GM12878 (cell line): ENCODE data around the gene SCLT1. TPM values are rescaled to one million over a fixed set of nuclear protein-coding genes. Genes with fewer than 3 reads are reported as not detected.

Experiments
- ATAC-seq: fragments of 200-7000 bp; cut with Tn5 transposase; 3 replicates; pipeline ENCODE4 v1.9.1; 2020; ENCODE audit warnings: mild to moderate bottlenecking, moderate library complexity
- BruUV-seq: library from RNA; stranded (reverse); fragments of 400-500 nt; replicated peaks from 2 replicates; lab custom pipeline; 2021; lab: Mats Ljungman, UMichigan
- CTCF ChIA-PET: fragments of 300-600 bp; sonication (Branson Sonifier 250); formaldehyde crosslinking; extraction: SDS; loops from one replicate; lab custom pipeline; 2021; ENCODE audit warnings: inconsistent platforms; lab: Yijun Ruan, JAX
- POLR2A ChIA-PET: fragments of 350-600 bp; formaldehyde crosslinking; extraction: SDS; loops from one replicate; lab custom pipeline; 2021; ENCODE audit warnings: inconsistent platforms; lab: Charles Lee
- RAD21 ChIA-PET: fragments of 300-600 bp; sonication (Branson Sonifier 250); formaldehyde crosslinking; loops from one replicate; lab custom pipeline; 2023; ENCODE audit warnings: antibody characterized with exemption; ENCODE audit not compliant: unreplicated experiment; lab: Charles Lee
- SMC1A ChIA-PET: fragments of 300-600 bp; sonication (Branson Sonifier 250); formaldehyde crosslinking; loops from one replicate; lab custom pipeline; 2023; ENCODE audit not compliant: unreplicated experiment, uncharacterized antibody; lab: Charles Lee
- DNase-seq: peaks from one replicate; pipeline ENCODE4 v3.0.0-alpha.2; 2011; ENCODE audit warnings: low read depth, low spot score
- FAIRE-seq: peaks from 3 replicates; lab custom pipeline; 2011; peaks lifted over from hg19 to GRCh38; lab: Jason Lieb, UNC
- H2AFZ ChIP-seq: 2 replicates; pipeline ENCODE4 v1.6.0; 2011; ENCODE audit warnings: low read depth, low read length, control low read depth; ENCODE audit not compliant: control insufficient read depth
- H3K27ac ChIP-seq: 2 replicates; pipeline ENCODE4 v1.5.1; 2011; ENCODE audit warnings: control low read depth; ENCODE audit not compliant: control insufficient read depth, insufficient read depth
- H3K27me3 ChIP-seq, 2 experiments: replicated peaks in 1 of 2; 2 replicates each; pipeline versions ENCODE4 v1.6.0 to v1.6.1; 2011; ENCODE audit warnings: low read length in 1 of 2; ENCODE audit not compliant: control insufficient read depth in 2 of 2, insufficient read depth in 2 of 2
- H3K36me3 ChIP-seq, 2 experiments: 2 replicates each; pipeline ENCODE4 v1.5.1; 2011; ENCODE audit warnings: low read length in 1 of 2; ENCODE audit not compliant: control insufficient read depth in 2 of 2, insufficient read depth in 2 of 2
- H3K4me1 ChIP-seq: 2 replicates; pipeline ENCODE4 v1.6.1; 2011; ENCODE audit warnings: mild to moderate bottlenecking, low read length, moderate library complexity, mixed read lengths; ENCODE audit not compliant: control insufficient read depth, insufficient read depth
- H3K4me2 ChIP-seq: 2 replicates; pipeline ENCODE4 v1.6.0; 2011; ENCODE audit warnings: control low read depth; ENCODE audit not compliant: control insufficient read depth, insufficient read depth
- H3K4me3 ChIP-seq: fragments of 200-600 bp; sonication (generic); 2 replicates; pipeline ENCODE4 v1.5.1; 2016
- H3K79me2 ChIP-seq: 2 replicates; pipeline ENCODE4 v1.6.0; 2011; ENCODE audit warnings: low read length; ENCODE audit not compliant: control insufficient read depth, insufficient read depth
- H3K9ac ChIP-seq: 2 replicates; pipeline ENCODE4 v1.8.0; 2011; ENCODE audit warnings: low read length, control low read depth, mixed read lengths; ENCODE audit not compliant: control insufficient read depth, insufficient read depth
- H3K9me3 ChIP-seq: replicated peaks from 3 replicates; pipeline ENCODE4 v1.5.1; 2011; ENCODE audit warnings: mild to moderate bottlenecking, low read length; ENCODE audit not compliant: control insufficient read depth, insufficient read depth
- H4K20me1 ChIP-seq: 2 replicates; pipeline ENCODE4 v1.6.0; 2011; ENCODE audit not compliant: control insufficient read depth, insufficient read depth
- BMI1 ChIP-seq: fragments of 450-650 bp; IDR thresholded peaks from 2 replicates; pipeline ENCODE4 v1.6.1; 2016; ENCODE audit warnings: mild to moderate bottlenecking, moderate library complexity, borderline replicate concordance
- MXI1 ChIP-seq: fragments of 150-350 bp; IDR thresholded peaks from 2 replicates; pipeline ENCODE4 v1.6.1; 2011; ENCODE audit warnings: low read depth, mild to moderate bottlenecking, inconsistent platforms, low read length, improper control_type of control experiment
- MYC ChIP-seq: IDR thresholded peaks from 2 replicates; pipeline ENCODE4 v1.6.1; 2011; ENCODE audit warnings: mild to moderate bottlenecking, low read length, moderate library complexity, inconsistent platforms; ENCODE audit not compliant: insufficient read depth, insufficient replicate concordance, insufficient read length, severe bottlenecking
- RAD21 ChIP-seq: IDR thresholded peaks from 2 replicates; pipeline ENCODE4 v1.6.1; 2011; ENCODE audit warnings: mild to moderate bottlenecking, low read depth, low read length, moderate library complexity; ENCODE audit not compliant: insufficient read depth
- in situ Hi-C: fragments of 300-500 bp; cut with MboI; formaldehyde crosslinking; loops from 9 replicates; pipeline ENCODE4 v1.14.3; 2018; ENCODE audit warnings: mixed read lengths
- intact Hi-C: fragments of 100-400 bp; cut with micrococcal nuclease; formaldehyde crosslinking; loops from one replicate; pipeline ENCODE4 v1.14.2; 2022; ENCODE audit not compliant: unreplicated experiment
- polyA plus RNA-seq, 11 experiments: library from polyadenylated mRNA; depleted of rRNA in 4 of 11; unstranded in 6 of 11; stranded (reverse) in 5 of 11; fragments of >200 nt; fragmentation: Nextera tagmentation in 4 of 11; fragmentation: Illumina TruSeq in 1 of 11; extraction: Ambion mirVana in 4 of 11; extraction: Trizol in 1 of 11; gene quantifications; 1 replicate in 1 of 11; 2 replicates in 10 of 11; pipeline versions ENCODE4 v1.2.1 to v1.2.3, GENCODE V29; 2011 to 2016; ENCODE audit warnings: inconsistent platforms in 2 of 11, missing spikeins in 2 of 11, low read depth in 1 of 11
- total RNA-seq, 4 experiments: library from RNA; depleted of rRNA in 3 of 4; stranded (reverse); fragments of >200 nt in 3 of 4; fragmentation: Illumina TruSeq in 1 of 4; extraction: Trizol in 1 of 4; gene quantifications; 2 replicates each; pipeline versions ENCODE4 v1.2.1 to v1.2.3, GENCODE V29; 2013 to 2021
- TF ChIP-seq, protein P1 (sequence below): fragments of 450-650 bp; IDR thresholded peaks from 2 replicates; pipeline ENCODE4 v1.6.1; 2018; ENCODE audit warnings: mild to moderate bottlenecking, low read depth, moderate library complexity; ENCODE audit not compliant: partially characterized antibody
- TF ChIP-seq, protein P2 (sequence below): fragments of 450-650 bp; IDR thresholded peaks from 2 replicates; pipeline ENCODE4 v1.6.1; 2017; ENCODE audit warnings: mild to moderate bottlenecking, low read depth, inconsistent platforms; ENCODE audit not compliant: poor library complexity, severe bottlenecking
- TF ChIP-seq, protein P3 (sequence below): fragments of 450-650 bp; IDR thresholded peaks from 2 replicates; pipeline ENCODE4 v1.6.1; 2017; ENCODE audit warnings: borderline replicate concordance
- TF ChIP-seq, protein P4 (sequence below): fragments of 450-650 bp; formaldehyde crosslinking; IDR thresholded peaks from 2 replicates; pipeline ENCODE4 v1.4.0; 2020; ENCODE audit warnings: mild to moderate bottlenecking, moderate library complexity
- TF ChIP-seq, protein P5 (sequence below): IDR thresholded peaks from 2 replicates; pipeline ENCODE4 v1.6.1; 2011; ENCODE audit warnings: borderline replicate concordance, low read depth, mild to moderate bottlenecking, moderate library complexity, low read length; ENCODE audit not compliant: insufficient read depth, poor library complexity, severe bottlenecking

Gene SCLT1
- total and polyA plus RNA-seq, 10 of the 15 experiments (the other 5 are each of a cell fraction or from before 2014, with no cell fraction given) = 7.8 to 31.4 (median 19.6) TPM

DNA sequence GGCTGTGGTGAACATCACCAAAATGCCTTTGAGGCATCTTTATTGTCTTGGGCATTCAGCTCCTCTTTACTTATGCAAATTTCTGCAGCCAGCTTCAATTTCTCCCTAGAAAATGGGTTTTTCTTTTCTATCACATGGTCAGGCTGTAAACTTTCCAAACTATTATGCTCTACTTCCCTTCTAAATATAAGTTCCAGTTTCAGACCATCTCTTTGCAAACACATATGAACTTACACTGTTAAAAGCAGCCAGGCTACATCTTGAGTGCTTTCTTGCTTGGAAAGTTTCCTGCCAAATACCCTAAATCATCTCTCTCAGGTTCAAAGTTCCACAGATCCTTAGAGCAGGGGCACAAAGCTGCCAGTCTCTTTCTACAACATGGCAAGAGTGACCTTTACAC, 13.2 kb downstream of the SCLT1 start (continued):
- TF ChIP-seq, protein P1, sequence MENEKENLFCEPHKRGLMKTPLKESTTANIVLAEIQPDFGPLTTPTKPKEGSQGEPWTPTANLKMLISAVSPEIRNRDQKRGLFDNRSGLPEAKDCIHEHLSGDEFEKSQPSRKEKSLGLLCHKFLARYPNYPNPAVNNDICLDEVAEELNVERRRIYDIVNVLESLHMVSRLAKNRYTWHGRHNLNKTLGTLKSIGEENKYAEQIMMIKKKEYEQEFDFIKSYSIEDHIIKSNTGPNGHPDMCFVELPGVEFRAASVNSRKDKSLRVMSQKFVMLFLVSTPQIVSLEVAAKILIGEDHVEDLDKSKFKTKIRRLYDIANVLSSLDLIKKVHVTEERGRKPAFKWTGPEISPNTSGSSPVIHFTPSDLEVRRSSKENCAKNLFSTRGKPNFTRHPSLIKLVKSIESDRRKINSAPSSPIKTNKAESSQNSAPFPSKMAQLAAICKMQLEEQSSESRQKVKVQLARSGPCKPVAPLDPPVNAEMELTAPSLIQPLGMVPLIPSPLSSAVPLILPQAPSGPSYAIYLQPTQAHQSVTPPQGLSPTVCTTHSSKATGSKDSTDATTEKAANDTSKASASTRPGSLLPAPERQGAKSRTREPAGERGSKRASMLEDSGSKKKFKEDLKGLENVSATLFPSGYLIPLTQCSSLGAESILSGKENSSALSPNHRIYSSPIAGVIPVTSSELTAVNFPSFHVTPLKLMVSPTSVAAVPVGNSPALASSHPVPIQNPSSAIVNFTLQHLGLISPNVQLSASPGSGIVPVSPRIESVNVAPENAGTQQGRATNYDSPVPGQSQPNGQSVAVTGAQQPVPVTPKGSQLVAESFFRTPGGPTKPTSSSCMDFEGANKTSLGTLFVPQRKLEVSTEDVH = no peak

DNA sequence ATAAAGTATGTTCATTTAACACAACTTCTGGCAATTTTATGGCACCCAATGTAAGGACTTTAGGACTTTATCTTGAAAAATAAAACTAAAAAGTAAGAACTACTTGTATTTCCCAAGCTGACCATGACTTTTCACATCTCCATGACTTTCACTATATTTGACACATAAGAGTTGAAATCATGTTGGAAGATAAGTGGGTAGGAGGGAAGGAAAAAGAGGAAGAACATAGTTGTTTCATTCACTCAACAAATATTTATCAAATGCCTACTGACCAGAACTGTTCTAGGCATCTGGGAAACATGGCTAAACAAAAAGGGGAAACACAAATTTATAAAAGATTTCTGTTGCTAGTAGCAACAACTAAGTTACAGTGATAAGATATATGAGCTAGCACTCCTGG, 16.0 kb downstream of the SCLT1 start:
- intact Hi-C loops = no loop called here
- BruUV-seq = no TSS peak
- Histone ChIP-seq H3K79me2 (no peaks in the 10 kb centered on the region; the same call in 1 of the 2 replicates), H3K9me3 (peaks cover 33% of the 10 kb centered on the region), H3K4me2 (no peak overlapping the region), H3K4me3 (no peak overlapping the region), H3K36me3 (peaks cover 16 to 27% of the 10 kb centered on the region in 2 experiments), H3K4me1 (no peaks in the 10 kb centered on the region), H4K20me1 (no peaks in the 10 kb centered on the region), H3K9ac (no peak overlapping the region), H2AFZ (no peak overlapping the region), H3K27me3 (no peaks in the 10 kb centered on the region), H3K27ac (no peak overlapping the region)
- ATAC-seq (no peak), FAIRE-seq (no peak), DNase-seq (no peak)
- in situ Hi-C loops = no loop called here
- SMC1A ChIA-PET = interaction anchor here (1.3 to 2.7 kb wide), 4 partner anchors 10 to 42 kb away, joined by 3 to 14 read pairs (median 8); partner anchors contain the start of genes C4orf33 and SCLT1
- RAD21 ChIA-PET = no interaction called here
- CTCF ChIA-PET = interaction anchor here (0.7 to 1.2 kb wide), 4 partner anchors 34 to 791 kb away, joined by 3 to 4 read pairs (median 4); no protein-coding TSS in a partner anchor
- POLR2A ChIA-PET = no interaction called here
- TF ChIP-seq RAD21 (no peak), MYC (no peak), MXI1 (no peak), BMI1 (no peak)
- TF ChIP-seq, protein P2, sequence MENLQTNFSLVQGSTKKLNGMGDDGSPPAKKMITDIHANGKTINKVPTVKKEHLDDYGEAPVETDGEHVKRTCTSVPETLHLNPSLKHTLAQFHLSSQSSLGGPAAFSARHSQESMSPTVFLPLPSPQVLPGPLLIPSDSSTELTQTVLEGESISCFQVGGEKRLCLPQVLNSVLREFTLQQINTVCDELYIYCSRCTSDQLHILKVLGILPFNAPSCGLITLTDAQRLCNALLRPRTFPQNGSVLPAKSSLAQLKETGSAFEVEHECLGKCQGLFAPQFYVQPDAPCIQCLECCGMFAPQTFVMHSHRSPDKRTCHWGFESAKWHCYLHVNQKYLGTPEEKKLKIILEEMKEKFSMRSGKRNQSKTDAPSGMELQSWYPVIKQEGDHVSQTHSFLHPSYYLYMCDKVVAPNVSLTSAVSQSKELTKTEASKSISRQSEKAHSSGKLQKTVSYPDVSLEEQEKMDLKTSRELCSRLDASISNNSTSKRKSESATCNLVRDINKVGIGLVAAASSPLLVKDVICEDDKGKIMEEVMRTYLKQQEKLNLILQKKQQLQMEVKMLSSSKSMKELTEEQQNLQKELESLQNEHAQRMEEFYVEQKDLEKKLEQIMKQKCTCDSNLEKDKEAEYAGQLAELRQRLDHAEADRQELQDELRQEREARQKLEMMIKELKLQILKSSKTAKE = no peak
- TF ChIP-seq, protein P3, sequence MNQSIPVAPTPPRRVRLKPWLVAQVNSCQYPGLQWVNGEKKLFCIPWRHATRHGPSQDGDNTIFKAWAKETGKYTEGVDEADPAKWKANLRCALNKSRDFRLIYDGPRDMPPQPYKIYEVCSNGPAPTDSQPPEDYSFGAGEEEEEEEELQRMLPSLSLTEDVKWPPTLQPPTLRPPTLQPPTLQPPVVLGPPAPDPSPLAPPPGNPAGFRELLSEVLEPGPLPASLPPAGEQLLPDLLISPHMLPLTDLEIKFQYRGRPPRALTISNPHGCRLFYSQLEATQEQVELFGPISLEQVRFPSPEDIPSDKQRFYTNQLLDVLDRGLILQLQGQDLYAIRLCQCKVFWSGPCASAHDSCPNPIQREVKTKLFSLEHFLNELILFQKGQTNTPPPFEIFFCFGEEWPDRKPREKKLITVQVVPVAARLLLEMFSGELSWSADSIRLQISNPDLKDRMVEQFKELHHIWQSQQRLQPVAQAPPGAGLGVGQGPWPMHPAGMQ = no peak
- TF ChIP-seq, protein P4, sequence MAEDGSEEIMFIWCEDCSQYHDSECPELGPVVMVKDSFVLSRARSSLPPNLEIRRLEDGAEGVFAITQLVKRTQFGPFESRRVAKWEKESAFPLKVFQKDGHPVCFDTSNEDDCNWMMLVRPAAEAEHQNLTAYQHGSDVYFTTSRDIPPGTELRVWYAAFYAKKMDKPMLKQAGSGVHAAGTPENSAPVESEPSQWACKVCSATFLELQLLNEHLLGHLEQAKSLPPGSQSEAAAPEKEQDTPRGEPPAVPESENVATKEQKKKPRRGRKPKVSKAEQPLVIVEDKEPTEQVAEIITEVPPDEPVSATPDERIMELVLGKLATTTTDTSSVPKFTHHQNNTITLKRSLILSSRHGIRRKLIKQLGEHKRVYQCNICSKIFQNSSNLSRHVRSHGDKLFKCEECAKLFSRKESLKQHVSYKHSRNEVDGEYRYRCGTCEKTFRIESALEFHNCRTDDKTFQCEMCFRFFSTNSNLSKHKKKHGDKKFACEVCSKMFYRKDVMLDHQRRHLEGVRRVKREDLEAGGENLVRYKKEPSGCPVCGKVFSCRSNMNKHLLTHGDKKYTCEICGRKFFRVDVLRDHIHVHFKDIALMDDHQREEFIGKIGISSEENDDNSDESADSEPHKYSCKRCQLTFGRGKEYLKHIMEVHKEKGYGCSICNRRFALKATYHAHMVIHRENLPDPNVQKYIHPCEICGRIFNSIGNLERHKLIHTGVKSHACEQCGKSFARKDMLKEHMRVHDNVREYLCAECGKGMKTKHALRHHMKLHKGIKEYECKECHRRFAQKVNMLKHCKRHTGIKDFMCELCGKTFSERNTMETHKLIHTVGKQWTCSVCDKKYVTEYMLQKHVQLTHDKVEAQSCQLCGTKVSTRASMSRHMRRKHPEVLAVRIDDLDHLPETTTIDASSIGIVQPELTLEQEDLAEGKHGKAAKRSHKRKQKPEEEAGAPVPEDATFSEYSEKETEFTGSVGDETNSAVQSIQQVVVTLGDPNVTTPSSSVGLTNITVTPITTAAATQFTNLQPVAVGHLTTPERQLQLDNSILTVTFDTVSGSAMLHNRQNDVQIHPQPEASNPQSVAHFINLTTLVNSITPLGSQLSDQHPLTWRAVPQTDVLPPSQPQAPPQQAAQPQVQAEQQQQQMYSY (CRISPR knock-in tag) = no peak
- TF ChIP-seq, protein P5, sequence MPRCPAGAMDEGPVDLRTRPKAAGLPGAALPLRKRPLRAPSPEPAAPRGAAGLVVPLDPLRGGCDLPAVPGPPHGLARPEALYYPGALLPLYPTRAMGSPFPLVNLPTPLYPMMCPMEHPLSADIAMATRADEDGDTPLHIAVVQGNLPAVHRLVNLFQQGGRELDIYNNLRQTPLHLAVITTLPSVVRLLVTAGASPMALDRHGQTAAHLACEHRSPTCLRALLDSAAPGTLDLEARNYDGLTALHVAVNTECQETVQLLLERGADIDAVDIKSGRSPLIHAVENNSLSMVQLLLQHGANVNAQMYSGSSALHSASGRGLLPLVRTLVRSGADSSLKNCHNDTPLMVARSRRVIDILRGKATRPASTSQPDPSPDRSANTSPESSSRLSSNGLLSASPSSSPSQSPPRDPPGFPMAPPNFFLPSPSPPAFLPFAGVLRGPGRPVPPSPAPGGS = no peak
